ENCODE data around the gene NRN1. TPM values are rescaled to one million over a fixed set of nuclear protein-coding genes. Genes with fewer than 3 reads are reported as not detected.
A peak's percentile ranks its signal among the peaks of the same experiment; 100 is the strongest.

NRN1 gene
- total RNA-seq, 4 donors from 2014 or later, result 1.4 to 2.8 TPM; not detected in 2

DNA sequence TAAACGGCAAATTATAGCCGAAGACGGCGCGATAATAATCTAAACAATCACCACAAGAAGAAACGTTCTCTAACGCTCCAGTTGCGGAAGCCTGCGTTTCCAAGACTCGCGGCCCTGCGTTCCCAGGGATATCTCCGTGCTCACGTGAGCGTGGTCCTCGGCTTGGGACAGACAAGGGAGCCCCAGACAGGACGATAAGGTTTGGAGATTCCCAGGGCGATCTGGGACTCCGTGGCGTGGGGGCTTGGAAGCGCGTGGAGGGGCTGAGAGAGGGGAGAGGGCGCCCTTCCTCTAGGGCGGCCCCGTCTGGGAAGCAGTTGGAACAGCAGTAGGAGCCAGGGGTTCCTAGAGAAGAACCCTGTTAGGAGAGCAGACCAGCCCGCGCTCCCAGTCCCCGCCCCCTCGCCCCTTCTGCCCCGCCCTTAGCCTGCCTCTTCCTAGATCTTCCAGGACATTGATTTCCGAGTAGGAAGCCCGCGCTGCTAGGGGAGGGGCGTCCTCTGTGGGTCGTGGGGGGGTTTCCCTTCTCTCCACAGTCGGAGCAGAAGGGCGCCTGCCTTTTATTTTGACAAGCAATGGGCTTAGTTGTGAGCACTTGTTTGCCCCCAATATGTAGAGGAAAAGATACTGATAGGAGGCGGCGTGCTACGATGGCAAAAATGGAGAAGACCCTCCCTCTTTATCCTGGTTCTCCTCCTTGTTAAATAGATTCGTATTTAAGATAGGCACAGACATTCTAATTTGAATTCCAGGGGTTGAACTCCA, 10.6 kb downstream of the NRN1 start:
- Histone ChIP-seq H3K27ac (peak overlapping the region in 3 of 4 donors; percentile 6 to 49 (median 28)), H3K4me3 (peak overlapping the region; percentile 39 to 58 (median 49)), H3K36me3 (no peaks in the 10 kb centered on the region), H3K4me1 (peaks cover 0 to 39% (median 13%) of the 10 kb centered on the region in 4 donors), H3K9me3 (peaks cover 0 to 14% (median 0%) of the 10 kb centered on the region in 4 donors), H3K27me3 (peaks cover 0 to 71% of the 10 kb centered on the region in 2 donors)
- peak in 2 of 3 donors; percentile 66 for DNase-seq
- no peak for TF ChIP-seq POLR2A (IDR thresholded peaks at IDR 0.05)
- TF ChIP-seq, protein P1, sequence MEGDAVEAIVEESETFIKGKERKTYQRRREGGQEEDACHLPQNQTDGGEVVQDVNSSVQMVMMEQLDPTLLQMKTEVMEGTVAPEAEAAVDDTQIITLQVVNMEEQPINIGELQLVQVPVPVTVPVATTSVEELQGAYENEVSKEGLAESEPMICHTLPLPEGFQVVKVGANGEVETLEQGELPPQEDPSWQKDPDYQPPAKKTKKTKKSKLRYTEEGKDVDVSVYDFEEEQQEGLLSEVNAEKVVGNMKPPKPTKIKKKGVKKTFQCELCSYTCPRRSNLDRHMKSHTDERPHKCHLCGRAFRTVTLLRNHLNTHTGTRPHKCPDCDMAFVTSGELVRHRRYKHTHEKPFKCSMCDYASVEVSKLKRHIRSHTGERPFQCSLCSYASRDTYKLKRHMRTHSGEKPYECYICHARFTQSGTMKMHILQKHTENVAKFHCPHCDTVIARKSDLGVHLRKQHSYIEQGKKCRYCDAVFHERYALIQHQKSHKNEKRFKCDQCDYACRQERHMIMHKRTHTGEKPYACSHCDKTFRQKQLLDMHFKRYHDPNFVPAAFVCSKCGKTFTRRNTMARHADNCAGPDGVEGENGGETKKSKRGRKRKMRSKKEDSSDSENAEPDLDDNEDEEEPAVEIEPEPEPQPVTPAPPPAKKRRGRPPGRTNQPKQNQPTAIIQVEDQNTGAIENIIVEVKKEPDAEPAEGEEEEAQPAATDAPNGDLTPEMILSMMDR (IDR thresholded peaks at IDR 0.05), result no peak

- Histone ChIP-seq H3K27me3 (peaks cover 0 to 71% of the 10 kb centered on the region in 2 donors), H3K36me3 (no peaks in the 10 kb centered on the region), H3K9me3 (peaks cover 0 to 14% (median 0%) of the 10 kb centered on the region in 4 donors), H3K27ac (no peak overlapping the region), H3K4me3 (peak overlapping the region in 2 of 4 donors; percentile 53 to 58), H3K4me1 (peaks cover 0 to 39% (median 13%) of the 10 kb centered on the region in 4 donors)
- DNase-seq, result no peak
- TF ChIP-seq POLR2A (IDR thresholded peaks at IDR 0.05), result no peak
Observed at GRCh38 chr6:5995658-5995948, 11.1 kb downstream of the NRN1 start.

DNA sequence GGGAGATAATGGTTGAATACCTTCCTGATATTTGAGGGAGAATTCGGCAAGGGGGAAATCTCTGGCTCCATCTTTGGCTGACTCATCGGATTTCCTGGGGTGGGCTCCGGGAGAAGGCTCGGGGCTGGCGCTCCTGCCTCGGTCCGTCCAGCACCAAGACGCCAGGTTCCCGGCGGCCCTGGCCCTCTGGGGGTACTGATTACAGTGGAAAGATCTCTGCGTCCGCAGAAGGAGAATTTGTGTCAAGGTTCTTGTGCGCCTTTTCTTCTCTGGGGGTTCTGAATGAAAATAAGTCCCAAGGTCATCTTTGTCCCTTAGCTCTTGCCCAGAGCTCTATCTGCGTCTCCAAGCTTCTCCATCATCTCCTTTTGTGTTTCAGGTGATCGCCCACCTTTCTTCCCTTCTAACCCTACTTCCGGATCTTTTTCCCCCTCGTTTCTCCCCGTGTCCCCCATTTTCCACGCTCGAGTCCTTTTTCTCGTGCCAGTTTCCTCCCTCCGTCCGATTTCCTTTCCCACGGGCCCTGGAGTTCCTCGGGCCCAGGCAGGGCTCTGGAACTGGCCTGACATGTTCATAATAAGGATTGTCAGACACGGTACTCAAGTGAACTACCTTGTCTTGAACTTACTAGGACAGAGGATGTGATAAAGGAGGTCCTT, 11.6 kb downstream of the NRN1 start:
- Histone ChIP-seq H3K4me1 (peaks cover 0 to 39% (median 13%) of the 10 kb centered on the region in 4 donors), H3K9me3 (peaks cover 0 to 14% (median 0%) of the 10 kb centered on the region in 4 donors), H3K27me3 (peaks cover 0 to 71% of the 10 kb centered on the region in 2 donors), H3K4me3 (no peak overlapping the region), H3K36me3 (no peaks in the 10 kb centered on the region), H3K27ac (no peak overlapping the region)
- no peak for DNase-seq
- no peak for TF ChIP-seq POLR2A (IDR thresholded peaks at IDR 0.05)
- TF ChIP-seq, protein P1 (IDR thresholded peaks at IDR 0.05), result no peak

DNA sequence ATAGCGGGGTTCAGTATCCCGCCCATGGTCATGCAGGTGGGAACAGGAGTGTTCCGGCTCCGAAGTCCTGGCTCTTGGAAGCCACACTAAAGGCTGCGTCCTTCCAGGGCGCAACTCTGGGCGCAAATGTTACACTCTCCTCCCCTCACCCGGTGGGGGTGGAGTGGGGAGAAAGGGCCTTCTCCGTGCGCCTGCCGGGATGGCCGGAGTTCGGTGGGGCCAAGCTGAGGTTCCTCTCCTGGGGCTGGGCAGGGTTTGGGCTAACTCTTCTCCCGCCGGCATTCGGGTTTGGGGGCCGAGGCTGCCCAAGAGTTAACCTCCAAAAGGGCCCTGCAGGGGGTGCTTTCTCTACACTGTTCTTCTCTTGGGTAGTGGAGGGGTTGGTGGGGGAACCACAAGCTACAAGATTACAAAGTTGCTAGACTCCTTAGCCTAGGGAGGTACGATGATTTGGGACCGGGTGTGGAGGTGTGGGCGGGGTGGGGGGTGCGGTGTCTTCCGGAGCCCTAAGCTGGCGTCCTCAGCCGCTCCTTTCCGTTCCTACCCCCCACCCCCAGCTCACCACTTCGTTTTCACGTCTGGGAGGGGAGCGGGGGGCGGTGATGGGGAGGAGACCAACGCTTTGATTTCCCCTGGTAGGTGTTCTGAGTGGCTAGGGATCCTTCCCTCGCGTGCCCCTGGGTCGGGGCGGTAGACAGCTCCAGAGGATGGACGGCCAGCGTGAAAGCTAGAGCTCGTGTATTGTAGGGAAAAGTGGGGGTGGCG, 12.3 kb downstream of the NRN1 start:
- H3K4me3 ChIP-seq, result no peak overlapping the region
- TF ChIP-seq, protein P1 (IDR thresholded peaks at IDR 0.05), result no peak
- no peak for TF ChIP-seq POLR2A (IDR thresholded peaks at IDR 0.05)
- DNase-seq, result no peak
- no peak overlapping the region for H3K27ac ChIP-seq
- peaks cover 0 to 8% (median 0%) of the 10 kb centered on the region in 4 donors for H3K9me3 ChIP-seq
- H3K27me3 ChIP-seq, result peaks cover 0 to 64% of the 10 kb centered on the region in 2 donors
- H3K4me1 ChIP-seq, result peaks cover 0 to 35% (median 13%) of the 10 kb centered on the region in 4 donors
- H3K36me3 ChIP-seq, result no peaks in the 10 kb centered on the region

DNA sequence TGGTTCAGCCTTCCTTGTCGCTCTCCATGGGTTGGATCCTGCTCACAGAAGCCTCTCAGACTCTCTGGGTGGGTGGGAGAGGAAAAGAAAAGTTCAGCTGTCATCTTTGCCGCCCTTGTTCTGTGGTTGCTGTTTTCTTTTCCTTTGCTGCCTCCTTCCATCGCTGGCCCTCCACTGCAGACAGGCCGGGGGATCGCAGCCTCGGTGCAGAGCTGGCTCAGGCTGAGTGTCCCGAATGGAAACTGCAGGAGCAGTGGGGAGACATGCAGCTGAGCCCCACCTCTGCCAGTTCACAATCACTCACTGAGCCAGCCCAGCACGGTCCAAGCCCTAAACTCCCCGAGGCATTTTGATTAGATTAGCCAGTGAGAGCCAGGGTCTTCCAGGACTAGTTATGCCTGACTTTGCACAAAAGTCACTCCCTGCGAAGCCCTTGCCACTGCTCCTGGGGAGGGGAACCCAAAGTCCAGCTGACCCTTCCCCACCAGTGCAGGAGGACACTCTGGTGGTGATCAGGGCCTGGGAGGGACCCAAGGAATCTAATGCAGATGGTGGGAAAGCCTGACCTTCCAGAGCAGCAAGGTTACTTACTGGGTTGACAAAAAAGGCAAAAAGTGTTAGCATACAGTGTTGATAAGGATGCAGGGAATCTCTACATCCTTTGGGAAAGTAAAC, 14.0 kb downstream of the NRN1 start:
- Histone ChIP-seq H3K27me3 (peaks cover 0 to 48% of the 10 kb centered on the region in 2 donors), H3K4me1 (peaks cover 0 to 26% (median 13%) of the 10 kb centered on the region in 4 donors), H3K9me3 (no peaks in the 10 kb centered on the region), H3K27ac (no peak overlapping the region), H3K4me3 (no peak overlapping the region), H3K36me3 (no peaks in the 10 kb centered on the region)
- DNase-seq, result no peak
- TF ChIP-seq, protein P1 (IDR thresholded peaks at IDR 0.05), result no peak
- TF ChIP-seq POLR2A (IDR thresholded peaks at IDR 0.05), result no peak
